Measurements from ENCODE around the gene ENOX2.

DNA sequence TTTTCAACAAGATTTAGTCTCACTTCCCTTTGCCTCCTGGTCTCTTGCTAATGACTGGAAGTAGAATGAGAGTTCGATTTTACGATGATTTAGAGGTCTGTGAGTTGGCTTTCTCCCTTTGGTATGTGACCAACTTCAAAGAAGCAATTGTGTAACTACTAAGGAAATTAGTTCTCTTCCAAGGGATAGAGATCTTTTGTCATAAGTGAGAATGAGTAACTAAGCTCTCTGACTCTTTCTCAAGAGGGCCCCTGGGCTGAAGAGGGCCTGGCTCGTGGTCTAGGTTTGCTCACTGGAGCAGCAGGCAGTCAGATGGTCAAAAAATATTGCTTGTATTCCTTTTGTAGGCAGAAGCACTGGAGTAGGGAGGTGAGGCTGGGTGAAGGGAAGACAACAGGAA lies 176.3 kb downstream of the ENOX2 start:
- TF ChIP-seq, protein P1, sequence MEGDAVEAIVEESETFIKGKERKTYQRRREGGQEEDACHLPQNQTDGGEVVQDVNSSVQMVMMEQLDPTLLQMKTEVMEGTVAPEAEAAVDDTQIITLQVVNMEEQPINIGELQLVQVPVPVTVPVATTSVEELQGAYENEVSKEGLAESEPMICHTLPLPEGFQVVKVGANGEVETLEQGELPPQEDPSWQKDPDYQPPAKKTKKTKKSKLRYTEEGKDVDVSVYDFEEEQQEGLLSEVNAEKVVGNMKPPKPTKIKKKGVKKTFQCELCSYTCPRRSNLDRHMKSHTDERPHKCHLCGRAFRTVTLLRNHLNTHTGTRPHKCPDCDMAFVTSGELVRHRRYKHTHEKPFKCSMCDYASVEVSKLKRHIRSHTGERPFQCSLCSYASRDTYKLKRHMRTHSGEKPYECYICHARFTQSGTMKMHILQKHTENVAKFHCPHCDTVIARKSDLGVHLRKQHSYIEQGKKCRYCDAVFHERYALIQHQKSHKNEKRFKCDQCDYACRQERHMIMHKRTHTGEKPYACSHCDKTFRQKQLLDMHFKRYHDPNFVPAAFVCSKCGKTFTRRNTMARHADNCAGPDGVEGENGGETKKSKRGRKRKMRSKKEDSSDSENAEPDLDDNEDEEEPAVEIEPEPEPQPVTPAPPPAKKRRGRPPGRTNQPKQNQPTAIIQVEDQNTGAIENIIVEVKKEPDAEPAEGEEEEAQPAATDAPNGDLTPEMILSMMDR (conservative IDR thresholded peaks at IDR 0.05) = no peak
- no peak for TF ChIP-seq EZH2 (IDR thresholded peaks at IDR 0.05; ENCODE audit: low read depth)

Measured in PC-9 (cell line).